NCI-H146 (cell line): ENCODE results near the gene RYR1.
A peak's percentile ranks its signal among the peaks of the same experiment; 100 is the strongest.
"Not testable (repeated sequence)": the region's sequence is repeated elsewhere in the genome, so short reads cannot be mapped to it uniquely, and the experiment has no call there.

Experiments used
- DNase-seq: peaks from one replicate; lab custom pipeline; 2025; lab: John Stamatoyannopoulos, UW

Gene RYR1

DNA sequence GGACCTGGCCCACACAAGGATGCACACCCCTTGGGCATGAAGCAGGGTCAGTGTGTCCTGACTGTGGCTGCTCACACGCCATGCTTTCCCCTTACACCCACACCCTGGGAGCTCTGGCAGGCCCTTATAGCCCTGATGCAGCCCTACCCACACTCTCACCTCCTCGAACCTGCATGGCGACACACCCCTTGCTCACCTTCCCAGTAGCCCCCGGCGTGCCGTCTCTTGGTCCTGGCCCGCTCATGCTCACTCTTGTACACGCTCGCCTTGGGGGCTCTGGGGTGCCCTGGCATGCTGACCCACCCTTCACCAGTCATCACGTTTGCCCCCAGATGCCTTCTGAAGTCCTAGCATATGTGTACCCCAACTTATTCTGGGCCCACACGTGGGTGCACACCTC, 128.2 kb downstream of the RYR1 start:
- DNase-seq: no peak

DNA sequence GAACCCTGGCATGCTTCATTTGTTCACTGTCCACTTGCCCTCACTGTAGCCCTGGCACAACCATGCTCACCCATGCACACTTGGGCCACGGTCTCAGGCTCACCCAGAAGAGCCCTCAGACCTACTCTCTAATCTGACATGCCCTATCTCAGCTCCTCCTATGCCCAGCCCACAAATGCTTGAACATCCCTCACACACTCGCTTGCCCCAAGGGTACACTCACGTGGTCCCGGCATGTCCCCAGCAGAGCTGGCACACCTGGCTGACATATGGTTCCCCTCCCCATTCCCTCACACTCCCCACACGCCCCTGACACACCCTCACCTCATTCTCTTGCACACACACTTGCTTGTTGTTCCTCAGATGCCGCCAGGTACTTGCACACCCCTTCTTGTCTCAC, 128.6 kb downstream of the RYR1 start:
- no peak for DNase-seq

DNA sequence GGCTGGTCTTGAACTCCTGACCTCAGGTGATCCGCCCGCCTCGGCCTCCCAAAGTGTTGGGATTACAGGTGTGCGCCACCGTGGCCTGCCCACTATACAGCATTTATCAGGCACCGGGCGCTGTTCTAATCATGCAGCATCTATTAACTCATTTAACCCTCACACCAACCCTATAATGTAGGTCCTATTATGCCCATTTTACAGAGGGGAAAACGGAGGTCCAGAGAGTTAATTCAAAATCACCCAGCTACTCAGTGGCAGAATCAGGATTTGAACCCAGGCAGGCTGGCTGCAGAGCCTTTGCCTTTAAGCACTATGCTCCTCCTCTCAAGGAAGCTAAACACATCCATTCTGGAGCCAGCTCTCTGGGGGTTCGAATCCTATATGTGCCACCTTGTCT, 130.0 kb downstream of the RYR1 start:
- no peak for DNase-seq

DNA sequence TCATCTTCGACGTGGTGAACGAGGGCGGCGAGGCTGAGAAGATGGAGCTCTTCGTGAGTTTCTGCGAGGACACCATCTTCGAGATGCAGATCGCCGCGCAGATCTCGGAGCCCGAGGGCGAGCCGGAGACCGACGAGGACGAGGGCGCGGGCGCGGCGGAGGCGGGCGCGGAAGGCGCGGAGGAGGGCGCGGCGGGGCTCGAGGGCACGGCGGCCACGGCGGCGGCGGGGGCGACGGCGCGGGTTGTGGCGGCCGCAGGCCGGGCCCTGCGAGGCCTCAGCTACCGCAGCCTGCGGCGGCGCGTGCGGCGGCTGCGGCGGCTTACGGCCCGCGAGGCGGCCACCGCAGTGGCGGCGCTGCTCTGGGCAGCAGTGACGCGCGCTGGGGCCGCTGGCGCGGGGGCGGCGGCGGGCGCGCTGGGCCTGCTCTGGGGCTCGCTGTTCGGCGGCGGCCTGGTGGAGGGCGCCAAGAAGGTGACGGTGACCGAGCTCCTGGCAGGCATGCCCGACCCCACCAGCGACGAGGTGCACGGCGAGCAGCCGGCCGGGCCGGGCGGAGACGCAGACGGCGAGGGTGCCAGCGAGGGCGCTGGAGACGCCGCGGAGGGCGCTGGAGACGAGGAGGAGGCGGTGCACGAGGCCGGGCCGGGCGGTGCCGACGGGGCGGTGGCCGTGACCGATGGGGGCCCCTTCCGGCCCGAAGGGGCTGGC, 131.6 kb downstream of the RYR1 start:
- peak; percentile 30 for DNase-seq

DNA sequence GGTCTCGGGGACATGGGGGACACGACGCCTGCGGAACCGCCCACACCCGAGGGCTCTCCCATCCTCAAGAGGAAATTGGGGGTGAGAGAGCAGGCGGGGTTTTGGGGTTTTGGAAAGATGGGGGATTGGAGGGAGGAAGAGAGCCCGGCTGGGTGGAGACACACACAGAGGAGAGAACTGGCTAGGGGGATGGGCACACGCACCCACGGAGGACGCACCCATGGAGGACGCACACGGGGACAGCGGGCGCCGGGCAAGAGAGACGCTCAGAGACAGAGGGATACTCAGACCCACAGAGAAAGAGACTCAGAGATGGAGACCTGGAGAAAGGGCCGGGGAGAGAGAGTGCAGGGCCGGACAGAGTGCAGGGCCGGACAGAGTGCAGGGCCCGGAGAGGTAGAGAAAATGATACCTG, 132.2 kb downstream of the RYR1 start:
- DNase-seq: no peak

DNA sequence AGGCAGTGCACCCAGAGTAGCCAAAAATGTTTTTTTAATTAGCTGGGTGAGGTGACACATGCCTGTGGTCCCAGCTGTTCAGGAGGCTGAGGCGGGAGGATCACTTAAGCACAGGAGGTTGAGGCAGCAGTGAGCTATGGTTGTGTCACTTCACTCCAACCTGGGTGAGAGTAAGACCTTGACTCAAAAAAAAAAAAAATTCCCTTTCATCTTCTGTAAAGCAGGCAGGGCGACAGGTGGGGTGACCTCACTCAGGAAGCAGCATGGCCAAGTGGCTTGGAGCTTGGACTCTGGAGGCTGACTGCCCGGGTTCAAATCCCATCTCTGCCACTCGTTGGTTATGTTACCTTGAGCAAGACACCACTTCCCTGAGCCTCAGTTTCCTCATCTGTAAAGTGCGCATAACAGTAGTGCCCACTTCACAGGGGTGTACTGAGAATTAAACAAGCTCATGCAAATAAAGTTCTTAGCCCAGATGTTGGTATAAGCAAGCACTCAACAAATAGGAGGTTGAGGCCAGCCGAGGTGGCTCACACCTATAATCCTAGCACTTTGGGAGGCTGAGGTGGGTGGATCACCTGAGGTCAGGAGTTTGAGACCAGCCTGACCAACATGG, 136.0 kb downstream of the RYR1 start:
- DNase-seq: peak; percentile 29

DNA sequence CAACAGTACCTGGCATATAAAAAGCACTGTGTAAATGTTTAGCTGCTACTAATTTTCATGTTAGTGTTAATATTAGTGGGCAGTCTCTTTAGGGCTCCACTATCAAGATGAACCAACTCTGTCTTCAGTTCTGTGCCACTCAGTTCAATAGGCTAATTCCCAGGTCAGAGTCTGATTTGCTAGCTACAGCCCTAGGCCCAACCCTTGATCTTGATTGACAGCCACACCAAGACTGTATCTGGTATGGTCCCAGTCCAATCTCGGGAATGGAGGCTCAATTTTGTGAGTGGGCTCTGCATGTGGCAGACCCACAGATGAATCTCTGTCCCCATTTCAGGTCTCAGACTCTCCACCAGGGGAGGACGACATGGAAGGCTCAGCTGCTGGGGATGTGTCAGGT, 138.2 kb downstream of the RYR1 start:
- no peak for DNase-seq

DNA sequence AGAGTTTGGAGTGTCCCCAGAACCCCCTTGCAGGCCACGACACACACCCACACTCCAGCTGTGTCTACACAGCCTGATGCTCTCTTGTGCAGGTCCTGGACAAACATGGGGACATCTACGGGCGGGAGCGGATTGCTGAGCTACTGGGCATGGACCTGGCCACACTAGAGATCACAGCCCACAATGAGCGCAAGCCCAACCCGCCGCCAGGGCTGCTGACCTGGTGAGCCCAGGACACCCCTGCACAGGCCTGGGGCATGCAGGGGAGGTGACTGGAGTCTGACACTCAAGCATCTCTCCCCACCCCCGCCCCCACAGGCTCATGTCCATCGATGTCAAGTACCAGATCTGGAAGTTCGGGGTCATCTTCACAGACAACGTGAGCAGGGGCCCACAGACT, 144.3 kb downstream of the RYR1 start:
- no peak for DNase-seq

DNA sequence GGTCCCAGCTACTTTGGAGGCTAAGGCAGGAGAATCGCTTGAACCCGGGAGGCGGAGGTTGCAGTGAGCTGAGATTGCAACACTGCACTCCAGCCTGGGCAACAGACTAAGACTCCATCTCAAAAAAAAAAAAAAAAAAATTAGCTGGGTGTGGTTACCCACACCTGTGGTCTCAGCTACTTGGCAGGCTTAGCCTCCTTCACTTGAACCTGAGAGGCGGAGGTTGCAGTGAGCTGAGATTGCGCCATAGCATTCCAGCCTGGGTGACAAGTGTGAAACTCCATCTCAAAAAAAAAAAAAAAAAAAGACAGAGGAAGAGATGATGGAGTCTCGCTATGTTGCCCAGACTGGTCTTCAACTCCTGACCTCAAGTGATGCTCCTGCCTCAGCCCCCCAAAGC, 145.8 kb downstream of the RYR1 start:
- not testable (repeated sequence) for DNase-seq

DNA sequence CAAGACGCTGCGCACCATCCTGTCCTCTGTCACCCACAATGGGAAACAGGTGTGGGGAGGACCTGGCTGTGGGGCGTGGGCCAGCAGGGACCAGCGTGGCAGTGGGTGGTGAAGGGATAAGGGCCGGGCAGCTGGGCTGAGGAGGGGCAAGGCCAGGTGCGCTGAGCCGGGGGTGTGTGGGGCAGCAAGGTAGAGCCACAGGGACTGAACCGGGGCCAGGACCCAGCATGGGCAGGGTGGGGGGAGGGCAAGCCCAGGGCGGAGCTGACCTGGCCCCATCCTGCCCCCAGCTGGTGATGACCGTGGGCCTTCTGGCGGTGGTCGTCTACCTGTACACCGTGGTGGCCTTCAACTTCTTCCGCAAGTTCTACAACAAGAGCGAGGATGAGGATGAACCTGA, 146.6 kb downstream of the RYR1 start:
- DNase-seq: no peak

DNA sequence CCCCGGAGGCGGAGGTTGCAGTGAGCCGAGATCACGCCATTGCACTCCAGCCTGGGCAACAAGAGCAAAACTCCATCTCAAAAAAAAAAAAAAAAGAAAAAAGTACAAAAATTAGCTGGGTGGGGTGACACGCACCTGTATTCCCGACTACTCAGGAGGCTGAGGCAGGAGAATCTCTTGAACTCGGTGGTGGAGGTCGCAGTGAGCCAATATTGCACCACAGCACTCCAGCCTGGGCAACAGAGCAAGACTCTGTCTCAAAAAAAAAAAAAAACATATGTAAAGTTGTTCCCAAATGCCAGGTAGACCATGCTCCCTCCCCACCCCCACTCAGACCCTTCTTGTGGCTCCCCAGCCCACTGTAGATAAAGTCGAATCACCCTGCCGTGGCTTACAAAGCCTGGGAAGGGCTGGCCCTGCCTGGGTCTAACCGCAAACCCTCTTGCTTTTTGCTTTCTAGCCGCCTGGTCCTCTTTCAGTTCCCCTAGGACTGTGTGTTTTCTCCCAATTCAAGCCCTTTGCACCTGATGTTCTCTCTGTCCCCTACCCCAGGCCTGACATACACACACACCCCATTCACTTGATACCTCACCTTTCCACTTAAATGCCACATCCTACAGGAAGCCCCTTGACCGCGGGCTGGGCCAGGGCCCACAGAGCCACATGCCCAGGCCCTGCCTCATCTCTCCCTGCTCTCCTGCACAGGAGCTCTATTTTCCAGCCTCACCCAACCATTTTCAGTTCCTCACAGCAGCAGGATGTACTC, 149.9 kb downstream of the RYR1 start:
- no peak for DNase-seq

DNA sequence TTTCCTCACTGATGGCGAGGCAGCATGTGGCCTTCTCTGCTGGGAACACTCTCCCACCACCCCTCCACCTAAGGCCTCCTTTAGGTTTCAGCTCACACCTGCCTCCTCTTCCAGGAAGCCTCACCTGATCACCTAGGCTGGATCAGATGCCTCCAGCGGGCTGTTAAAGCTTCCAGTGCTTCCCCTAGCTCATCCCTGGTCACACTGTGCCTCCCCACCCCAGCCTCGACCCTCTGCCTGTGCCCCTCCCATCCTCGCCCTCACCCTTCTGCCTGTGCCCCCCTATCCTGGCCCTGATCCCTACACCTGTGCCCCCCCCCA, 150.5 kb downstream of the RYR1 start:
- DNase-seq: no peak

DNA sequence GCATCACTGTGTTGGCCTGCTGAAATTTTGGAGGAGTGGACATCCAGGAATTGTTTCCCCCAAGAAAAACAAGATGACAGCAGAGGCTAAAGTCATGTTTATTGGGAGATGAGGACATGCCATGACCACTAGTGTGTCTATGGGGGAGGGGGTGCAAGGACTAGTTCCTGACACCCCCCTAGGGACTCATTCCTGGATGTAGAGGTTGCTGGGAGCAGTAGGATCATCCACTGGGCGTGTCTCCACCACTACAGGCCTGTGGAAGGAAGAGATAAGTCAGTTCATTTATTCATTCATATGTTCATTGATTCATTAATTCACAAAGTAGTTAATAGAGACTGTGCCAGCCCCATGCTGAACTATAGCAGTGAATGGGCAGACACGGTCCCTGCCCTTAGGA, 154.1 kb downstream of the RYR1 start:
- no peak for DNase-seq

DNA sequence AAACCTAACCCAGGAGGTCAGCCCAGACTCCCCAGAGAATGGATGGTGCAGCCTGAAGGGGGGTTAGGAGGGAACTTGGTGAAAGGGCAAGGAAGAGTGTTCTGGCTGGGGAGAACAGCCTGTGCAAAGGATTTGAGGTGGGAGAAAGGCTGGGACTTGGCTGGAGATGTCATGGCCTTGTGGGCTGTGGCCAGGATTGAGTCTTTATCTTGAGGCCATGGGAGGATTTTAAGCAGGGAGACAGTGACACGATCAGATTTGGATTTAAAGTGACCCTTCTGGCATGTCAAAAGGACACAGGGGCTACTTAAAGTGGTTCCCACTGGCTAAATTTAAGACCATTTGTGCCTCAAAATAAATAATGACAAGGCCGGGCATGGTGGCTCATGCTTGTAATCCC, 154.6 kb downstream of the RYR1 start:
- no peak for DNase-seq

DNA sequence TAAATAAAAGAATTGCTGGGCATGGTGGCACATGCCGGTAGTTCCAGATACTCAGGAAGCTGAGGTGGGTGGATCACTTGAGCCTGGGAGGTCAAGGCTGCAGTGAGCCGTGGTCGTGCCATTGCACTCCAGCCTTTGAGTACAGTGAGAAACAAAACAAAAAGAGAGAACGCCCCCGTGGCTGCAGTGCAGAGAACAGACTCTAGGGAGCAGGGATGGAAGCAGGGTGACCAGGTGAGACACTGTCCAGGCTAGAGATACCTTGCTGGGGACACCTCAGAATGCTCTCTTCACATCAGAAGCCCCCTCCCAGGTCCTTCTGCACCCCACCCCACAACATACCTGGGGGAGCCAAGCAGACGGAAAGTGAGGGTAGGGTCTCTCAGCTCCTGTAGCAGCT, 159.4 kb downstream of the RYR1 start:
- no peak for DNase-seq

DNA sequence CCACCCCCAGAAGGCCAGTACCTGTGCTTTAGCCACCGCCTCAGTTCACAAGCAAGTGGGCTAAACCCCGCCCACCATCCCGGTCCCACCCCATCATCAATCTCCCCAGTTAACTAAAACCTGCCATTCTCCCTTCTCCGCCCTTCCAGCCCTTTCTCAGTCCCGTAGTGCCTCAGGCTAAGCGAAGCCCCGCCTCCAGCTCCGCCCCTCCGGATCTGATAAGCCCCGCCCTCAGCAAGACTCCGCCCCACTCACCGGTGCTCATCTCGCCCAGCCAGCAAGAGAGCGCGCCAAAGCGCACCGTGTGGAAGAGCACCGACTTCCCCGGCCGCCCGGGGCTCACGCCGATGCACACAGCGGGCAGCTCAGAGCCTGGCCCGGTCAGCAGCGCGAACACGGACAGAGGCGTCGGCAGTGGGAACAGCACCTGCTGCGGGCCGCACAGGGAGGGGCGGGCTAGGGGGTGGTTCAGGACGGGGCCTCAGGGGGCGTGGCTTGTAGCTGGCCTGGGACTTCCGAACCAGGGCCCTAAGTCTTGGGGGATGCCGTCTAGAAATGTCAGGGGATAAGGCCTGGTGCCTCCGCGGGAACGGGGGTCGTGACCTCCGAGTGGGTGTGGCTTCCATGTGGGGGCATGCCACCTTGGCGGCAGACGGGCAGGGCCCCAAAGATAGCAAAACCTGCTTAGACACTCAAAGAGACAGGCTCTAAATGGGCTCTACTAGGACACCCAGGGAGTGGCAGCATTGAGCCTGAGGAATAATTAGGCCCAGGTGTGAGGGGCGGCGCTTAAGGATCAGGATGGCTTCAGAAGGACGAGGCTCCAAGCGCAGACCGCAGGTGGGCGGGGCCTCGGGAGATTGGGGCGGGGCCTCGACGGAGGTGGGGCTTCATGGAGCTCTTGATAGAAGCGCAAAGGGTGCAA, 162.8 kb downstream of the RYR1 start:
- DNase-seq: peak; percentile 86

DNA sequence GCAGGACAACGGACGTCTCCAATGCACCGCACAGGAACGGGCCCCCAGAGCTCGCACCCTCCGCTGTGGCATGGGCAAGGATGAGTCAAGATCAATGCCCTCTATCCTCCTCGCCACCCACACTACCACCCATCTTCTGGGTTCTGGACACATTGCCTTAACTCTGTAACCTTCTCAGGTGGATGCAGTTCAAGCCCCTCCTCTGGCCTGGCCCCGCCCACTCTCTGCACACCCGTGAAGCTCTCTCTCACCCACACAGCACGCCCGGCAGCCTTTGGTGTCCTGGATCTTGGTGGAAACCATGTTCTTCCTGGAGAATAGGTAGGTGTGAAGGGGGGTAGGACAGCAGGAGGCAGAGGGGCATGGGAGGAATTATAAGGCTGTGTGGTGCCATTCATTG, 163.6 kb downstream of the RYR1 start:
- no peak for DNase-seq

DNA sequence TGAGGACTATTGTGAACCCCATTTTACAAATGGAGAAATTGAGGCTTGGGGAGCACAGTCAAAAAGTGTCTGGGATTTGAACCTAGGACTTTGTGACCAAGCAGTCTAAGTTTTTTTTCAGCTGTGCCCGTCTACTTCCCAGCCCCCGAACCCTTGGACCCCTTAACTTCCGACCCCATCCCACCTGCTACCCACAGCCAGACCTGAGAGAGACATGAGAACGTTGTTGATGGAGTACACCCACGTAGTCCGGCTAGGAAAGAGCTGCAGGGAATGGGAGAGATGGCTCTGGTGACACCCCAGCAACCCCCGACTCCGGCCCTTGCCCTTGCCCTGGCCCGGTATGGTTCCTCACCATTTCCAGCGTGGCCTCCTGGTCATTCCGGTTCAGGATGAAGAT, 166.2 kb downstream of the RYR1 start:
- no peak for DNase-seq

DNA sequence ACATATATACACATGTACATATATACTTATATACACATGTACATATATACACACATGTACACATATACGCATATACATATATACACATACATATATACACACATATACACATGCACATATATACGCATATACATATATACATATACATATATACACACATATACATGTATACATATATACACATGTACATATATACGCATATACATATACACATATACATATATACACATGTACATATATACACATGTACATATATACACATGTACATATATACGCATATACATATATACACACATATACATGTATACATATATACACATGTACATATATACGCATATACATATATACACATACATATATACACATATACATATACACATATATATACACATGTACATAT, 169.4 kb downstream of the RYR1 start:
- DNase-seq: not testable (repeated sequence)

DNA sequence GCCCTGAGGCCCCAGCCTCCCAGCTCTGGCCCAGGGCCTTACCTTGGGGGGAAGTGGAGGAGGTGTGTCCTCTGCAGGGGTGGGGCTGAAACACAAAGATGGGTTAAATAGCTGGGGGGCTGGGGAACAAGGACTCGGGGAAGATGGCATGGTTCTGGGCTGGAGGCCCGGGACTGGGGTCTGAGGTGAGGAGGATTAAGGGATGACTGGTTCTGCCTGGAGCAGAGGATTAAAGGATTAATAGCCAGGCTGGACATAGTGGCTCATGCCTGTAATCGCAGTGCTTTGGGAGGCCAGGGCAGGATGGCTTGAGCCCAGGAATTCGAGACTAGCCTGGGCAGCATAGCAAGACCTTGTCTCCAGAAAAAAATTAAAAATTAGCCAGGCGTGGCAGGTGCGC, 172.6 kb downstream of the RYR1 start:
- no peak for DNase-seq

DNA sequence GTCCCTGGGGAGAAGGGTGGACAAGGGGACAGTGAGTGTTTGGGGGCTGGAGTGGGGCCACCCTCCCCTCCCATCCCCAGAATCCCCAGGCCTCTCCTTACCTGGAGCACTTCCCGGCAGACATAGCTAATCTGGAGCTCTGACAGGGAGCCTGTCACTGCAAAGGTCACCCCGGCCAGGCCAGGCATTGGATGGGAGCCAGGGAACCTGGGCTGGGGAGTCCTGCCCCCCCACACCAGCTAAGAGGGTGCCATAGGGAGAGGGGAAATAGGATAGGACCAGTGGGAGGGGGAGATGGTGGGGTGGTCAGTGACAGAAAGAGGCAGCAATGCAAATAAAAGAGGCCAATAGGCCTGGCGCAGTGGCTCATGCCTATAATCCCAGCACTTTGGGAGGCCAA, 180.8 kb downstream of the RYR1 start:
- DNase-seq: no peak

DNA sequence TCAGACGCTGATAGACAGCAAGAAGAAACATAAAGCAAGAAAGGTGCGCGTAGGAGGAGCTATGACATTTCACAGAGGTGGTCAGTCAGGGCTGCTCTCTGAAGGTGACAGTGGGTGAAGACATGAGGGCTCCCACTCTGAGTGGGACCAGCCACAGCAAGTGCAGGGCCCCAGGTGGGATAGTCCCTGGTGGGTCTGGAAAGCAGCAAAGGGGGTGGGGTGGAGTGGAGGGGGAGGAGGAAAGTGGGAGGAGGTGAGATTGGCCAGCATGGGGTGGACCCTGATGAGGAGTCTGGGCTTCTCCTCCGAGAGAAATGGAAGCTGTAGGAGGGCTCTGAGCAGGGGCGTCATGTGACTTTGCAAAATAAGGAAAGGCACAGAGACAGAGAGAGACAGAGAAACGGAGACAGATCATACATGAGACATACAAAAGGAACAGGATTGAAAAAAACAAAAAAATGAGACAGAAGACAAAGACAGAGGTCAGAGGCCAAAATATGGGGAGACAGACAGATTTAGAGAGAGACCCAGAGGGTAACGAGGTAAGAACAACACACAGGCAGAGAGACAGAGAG, 181.6 kb downstream of the RYR1 start:
- DNase-seq: no peak
